ENCODE results near the gene NOL4L.

DNA sequence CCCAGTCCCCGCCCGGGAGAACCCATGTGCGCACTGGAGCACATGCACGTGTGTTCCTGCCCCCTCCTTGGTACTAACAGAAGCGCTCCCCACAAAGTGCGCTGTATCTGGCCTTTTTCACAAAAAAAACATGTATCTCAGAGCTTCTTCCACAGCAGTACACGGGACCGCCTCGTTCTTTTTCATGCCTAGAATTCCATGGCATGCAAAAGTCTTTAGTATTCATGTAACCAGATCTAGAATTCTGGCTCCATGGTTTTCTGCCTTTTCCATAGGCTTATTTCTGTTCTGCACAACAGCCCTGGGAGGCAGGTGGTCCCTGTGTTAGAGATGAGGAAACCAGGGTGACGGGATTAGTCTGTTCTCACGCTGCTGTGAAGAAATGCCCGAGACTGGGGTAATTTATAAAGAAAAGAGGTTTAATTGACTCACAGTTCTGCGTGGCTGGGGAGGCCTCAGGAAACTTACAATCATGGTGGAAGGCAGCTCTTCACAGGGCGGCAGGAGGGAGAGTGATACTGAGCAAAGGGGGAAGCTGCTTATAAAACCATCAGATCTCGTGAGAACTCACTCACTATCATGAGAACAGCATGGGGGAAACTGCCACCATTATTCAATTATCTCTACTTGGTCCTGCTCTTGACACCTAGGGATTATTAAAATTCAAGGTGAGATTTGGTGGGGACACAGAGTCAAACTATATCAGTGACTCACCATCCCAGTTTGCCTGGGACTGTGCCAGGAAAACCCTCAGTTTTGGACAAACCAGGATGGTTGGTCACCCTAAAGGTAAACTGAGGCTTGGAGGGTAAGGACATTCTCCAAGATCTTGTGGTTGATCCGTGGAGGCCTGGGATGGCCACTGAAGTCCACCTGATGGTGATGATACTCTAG, 47.6 kb upstream of the NOL4L start:
- TF ChIP-seq, protein P1, sequence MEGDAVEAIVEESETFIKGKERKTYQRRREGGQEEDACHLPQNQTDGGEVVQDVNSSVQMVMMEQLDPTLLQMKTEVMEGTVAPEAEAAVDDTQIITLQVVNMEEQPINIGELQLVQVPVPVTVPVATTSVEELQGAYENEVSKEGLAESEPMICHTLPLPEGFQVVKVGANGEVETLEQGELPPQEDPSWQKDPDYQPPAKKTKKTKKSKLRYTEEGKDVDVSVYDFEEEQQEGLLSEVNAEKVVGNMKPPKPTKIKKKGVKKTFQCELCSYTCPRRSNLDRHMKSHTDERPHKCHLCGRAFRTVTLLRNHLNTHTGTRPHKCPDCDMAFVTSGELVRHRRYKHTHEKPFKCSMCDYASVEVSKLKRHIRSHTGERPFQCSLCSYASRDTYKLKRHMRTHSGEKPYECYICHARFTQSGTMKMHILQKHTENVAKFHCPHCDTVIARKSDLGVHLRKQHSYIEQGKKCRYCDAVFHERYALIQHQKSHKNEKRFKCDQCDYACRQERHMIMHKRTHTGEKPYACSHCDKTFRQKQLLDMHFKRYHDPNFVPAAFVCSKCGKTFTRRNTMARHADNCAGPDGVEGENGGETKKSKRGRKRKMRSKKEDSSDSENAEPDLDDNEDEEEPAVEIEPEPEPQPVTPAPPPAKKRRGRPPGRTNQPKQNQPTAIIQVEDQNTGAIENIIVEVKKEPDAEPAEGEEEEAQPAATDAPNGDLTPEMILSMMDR (IDR thresholded peaks at IDR 0.05; ENCODE audit: low read depth, low read length) = no peak
- TF ChIP-seq POLR2A (IDR thresholded peaks at IDR 0.05; ENCODE audit: extremely low read depth, insufficient read length) = no peak
- TF ChIP-seq, protein P2, sequence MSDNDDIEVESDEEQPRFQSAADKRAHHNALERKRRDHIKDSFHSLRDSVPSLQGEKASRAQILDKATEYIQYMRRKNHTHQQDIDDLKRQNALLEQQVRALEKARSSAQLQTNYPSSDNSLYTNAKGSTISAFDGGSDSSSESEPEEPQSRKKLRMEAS (IDR thresholded peaks at IDR 0.05; ENCODE audit: low read depth, low read length) = no peak
- no peak for TF ChIP-seq MYC (IDR thresholded peaks at IDR 0.05; ENCODE audit: low read depth, low read length)

All from NB4 (cell line).